ENCODE data around the gene RASD1. TPM values are rescaled to one million over a fixed set of nuclear protein-coding genes. Genes with fewer than 3 reads are reported as not detected.

Gene RASD1
- total and polyA plus RNA-seq, 2 of the 4 experiments (the other 2 are of a cell fraction), result 0.54 to 1.8 TPM

DNA sequence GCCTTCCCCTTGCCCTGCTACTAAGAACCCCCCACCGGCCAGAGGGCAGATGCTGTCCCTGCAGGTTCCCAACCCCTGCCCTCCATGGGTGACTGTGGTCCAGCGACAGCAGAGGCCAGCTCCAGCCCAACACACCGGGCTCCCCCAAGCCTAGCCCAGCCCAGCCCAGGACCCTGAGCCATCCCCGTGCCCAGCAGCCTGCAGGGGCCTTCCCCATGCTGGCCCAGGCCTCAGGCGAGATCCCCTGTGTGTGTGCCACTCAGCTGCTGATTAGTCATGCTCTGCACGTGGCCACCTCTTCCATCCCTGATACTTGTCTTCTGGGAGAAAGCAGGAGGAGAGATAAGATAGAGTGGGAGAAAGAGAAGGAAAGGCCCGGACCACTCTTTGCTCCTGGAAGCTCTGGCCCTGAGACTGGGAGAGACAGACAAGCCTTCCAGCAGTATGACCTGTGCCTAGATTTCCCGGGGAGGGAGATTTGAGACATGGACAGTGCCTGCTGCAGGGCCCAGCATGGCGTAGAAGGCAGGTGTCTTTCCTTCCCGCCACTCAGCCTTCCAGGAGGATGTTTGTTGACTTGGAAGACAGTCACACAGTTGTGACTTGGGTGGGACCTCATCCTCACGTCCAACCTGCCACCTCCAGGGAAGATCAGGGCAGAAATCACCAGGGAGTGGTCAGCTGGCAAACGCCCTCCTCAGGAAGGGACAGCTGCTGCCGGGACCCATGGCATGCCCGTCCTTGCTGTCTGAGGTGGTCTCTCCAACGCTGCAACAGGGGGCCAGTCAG, 41.3 kb upstream of the RASD1 start:
- CTCF ChIA-PET, result no interaction called here
- H4K91ac ChIP-seq (ENCODE audit: insufficient read depth, low read depth, low read length), result no peak overlapping the region
- H2AK9ac ChIP-seq (replicated peaks; ENCODE audit: low read depth, low read length, poor library complexity), result peak overlapping the region; percentile 51
- ATAC-seq (ENCODE audit: low read depth) (no peak), DNase-seq (peak; percentile 37)
- peak overlapping the region; percentile 33; the same call in 1 of the 2 replicates for H2AK5ac ChIP-seq (ENCODE audit: low read depth, low read length)
- H3K27ac ChIP-seq (ENCODE audit: insufficient read depth, low read length), result no peak overlapping the region
- no peak overlapping the region for H3K56ac ChIP-seq (ENCODE audit: extremely low read depth, insufficient read depth, low read length)
- in situ Hi-C loops (cut with MboI; ENCODE audit: low sequenced_read_pairs) (no loop called here), dilution Hi-C loops (cut with HindIII; ENCODE audit: low sequenced_read_pairs, unreplicated experiment) (no loop called here), intact Hi-C loops (cut with micrococcal nuclease) (no loop called here)
- H3K79me1 ChIP-seq (ENCODE audit: low read depth in 1 of 2, low read length in 2 of 2), result no peaks in the 10 kb centered on the region
- no peaks in the 10 kb centered on the region for H3K9me3 ChIP-seq (ENCODE audit: control insufficient read depth, insufficient read depth, low read length)
- 89% methylated on average over 3 of the region's 15 CpGs; no CpG with 5 or more reads in 1 of the 2 experiments for WGBS, 2 experiments (ENCODE audit: extremely low coverage in 2 of 2, insufficient read length in 1 of 2)
- H3K14ac ChIP-seq (replicated peaks; ENCODE audit: low read depth, low read length), result no peak overlapping the region
- no peaks in the 10 kb centered on the region for H3K27me3 ChIP-seq (ENCODE audit: control insufficient read depth, insufficient read depth, low read length)
- no peak overlapping the region for H3K18ac ChIP-seq (ENCODE audit: low read depth, low read length)
- no peaks in the 10 kb centered on the region for H3K36me3 ChIP-seq (ENCODE audit: control insufficient read depth, insufficient read depth, low read length)
- no peak overlapping the region for H3K9ac ChIP-seq (ENCODE audit: low read depth, low read length)
- no peak overlapping the region for H2BK15ac ChIP-seq (ENCODE audit: low read depth, low read length)
- peaks cover 8% of the 10 kb centered on the region; the same call in 1 of the 2 replicates for H3K4me1 ChIP-seq (ENCODE audit: control insufficient read depth, insufficient read depth, low read length)
- POLR2A ChIA-PET (ENCODE audit: unreplicated experiment), result no interaction called here
- H2BK120ac ChIP-seq (ENCODE audit: low read depth, low read length), result no peak overlapping the region
- no peak overlapping the region for H2BK20ac ChIP-seq (ENCODE audit: low read depth, low read length)
- H3K9me1 ChIP-seq (ENCODE audit: insufficient read depth, low read length), result 0 out of 2 replicates have a peak, but pooled peaks cover 4% of the 10 kb centered on the region
- no peak overlapping the region for H2BK5ac ChIP-seq (ENCODE audit: low read depth, low read length, poor library complexity, severe bottlenecking)
- no peak overlapping the region for H3K23ac ChIP-seq (ENCODE audit: low read depth, low read length)
- H4K5ac ChIP-seq (ENCODE audit: low read depth, low read length), result no peak overlapping the region
- no peaks in the 10 kb centered on the region for H4K20me1 ChIP-seq (ENCODE audit: insufficient read depth, low read length)
- no peak overlapping the region for H4K8ac ChIP-seq (ENCODE audit: low read depth in 2 of 2, low read length in 2 of 2)
- BruUV-seq (replicated peaks), result no TSS peak
- no peak for TF ChIP-seq NFE2L2 (IDR thresholded peaks at IDR 0.05; ENCODE audit: low read depth, low read length)
- TF ChIP-seq, protein P1, sequence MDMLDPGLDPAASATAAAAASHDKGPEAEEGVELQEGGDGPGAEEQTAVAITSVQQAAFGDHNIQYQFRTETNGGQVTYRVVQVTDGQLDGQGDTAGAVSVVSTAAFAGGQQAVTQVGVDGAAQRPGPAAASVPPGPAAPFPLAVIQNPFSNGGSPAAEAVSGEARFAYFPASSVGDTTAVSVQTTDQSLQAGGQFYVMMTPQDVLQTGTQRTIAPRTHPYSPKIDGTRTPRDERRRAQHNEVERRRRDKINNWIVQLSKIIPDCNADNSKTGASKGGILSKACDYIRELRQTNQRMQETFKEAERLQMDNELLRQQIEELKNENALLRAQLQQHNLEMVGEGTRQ (IDR thresholded peaks at IDR 0.05; ENCODE audit: low read depth, low read length), result peak; percentile 74
- no peak overlapping the region for H3K4me3 ChIP-seq (ENCODE audit: insufficient read depth, low read depth, low read length)
- no peak overlapping the region for H2AFZ ChIP-seq (replicated peaks; ENCODE audit: low read length, poor library complexity)
- no peak overlapping the region for H3K4me2 ChIP-seq (ENCODE audit: low read depth, low read length)
- H3K4ac ChIP-seq (ENCODE audit: low read depth, low read length), result no peak overlapping the region
